ENCODE results near the gene TSC22D1.

The TSC22D1 gene

GRCh38 chr13:44449999-44450821, 125.9 kb downstream of the TSC22D1 start:
- no peak for DNase-seq

GRCh38 chr13:44448875-44449274, 127.3 kb downstream of the TSC22D1 start:
- DNase-seq = no peak

- DNase-seq = no peak
These were observed 127.8 kb downstream of the TSC22D1 start for GRCh38 chr13:44448373-44448772.

- no peak for DNase-seq
These were observed 128.3 kb downstream of the TSC22D1 start for GRCh38 chr13:44447783-44448321.

GRCh38 chr13:44440046-44440608, 136.0 kb downstream of the TSC22D1 start:
- no peak for DNase-seq

- peak; percentile 54 for DNase-seq
These were observed 136.6 kb downstream of the TSC22D1 start for GRCh38 chr13:44439452-44440024.

- no peak for DNase-seq
These were observed 137.9 kb downstream of the TSC22D1 start for GRCh38 chr13:44438234-44438579.

GRCh38 chr13:44437356-44438233, 138.5 kb downstream of the TSC22D1 start:
- DNase-seq = peak; percentile 81

GRCh38 chr13:44436589-44437337, 139.4 kb downstream of the TSC22D1 start:
- DNase-seq = peak; percentile 95

GRCh38 chr13:44435919-44436510, 140.1 kb downstream of the TSC22D1 start:
- peak; percentile 63 for DNase-seq

- peak; percentile 99 for DNase-seq
These were observed 140.8 kb downstream of the TSC22D1 start for GRCh38 chr13:44435142-44435918.

GRCh38 chr13:44434766-44435141, 141.4 kb downstream of the TSC22D1 start:
- DNase-seq = no peak

- no peak for DNase-seq
These were observed 142.0 kb downstream of the TSC22D1 start for GRCh38 chr13:44433863-44434765.

GRCh38 chr13:44432650-44433049, 143.5 kb downstream of the TSC22D1 start:
- DNase-seq = peak; percentile 24

GRCh38 chr13:44431150-44431549, 145.0 kb downstream of the TSC22D1 start:
- no peak for DNase-seq

- DNase-seq = peak; percentile 17
These were observed 146.8 kb downstream of the TSC22D1 start for GRCh38 chr13:44429311-44429710.

- DNase-seq = no peak
These were observed 149.7 kb downstream of the TSC22D1 start for GRCh38 chr13:44426461-44426860.

- DNase-seq = no peak
These were observed 150.4 kb downstream of the TSC22D1 start for GRCh38 chr13:44425815-44426078.

- peak; percentile 36 for DNase-seq
These were observed 150.9 kb downstream of the TSC22D1 start for GRCh38 chr13:44425041-44425814.
